ENCODE measurements around the gene MAP2. TPM values are rescaled to one million over a fixed set of nuclear protein-coding genes. Genes with fewer than 3 reads are reported as not detected.
A peak's percentile ranks its signal among the peaks of the same experiment; 100 is the strongest.

The MAP2 gene
- total and polyA plus RNA-seq, 12 donors = 3.5 to 15.5 (median 5.5) TPM

DNA sequence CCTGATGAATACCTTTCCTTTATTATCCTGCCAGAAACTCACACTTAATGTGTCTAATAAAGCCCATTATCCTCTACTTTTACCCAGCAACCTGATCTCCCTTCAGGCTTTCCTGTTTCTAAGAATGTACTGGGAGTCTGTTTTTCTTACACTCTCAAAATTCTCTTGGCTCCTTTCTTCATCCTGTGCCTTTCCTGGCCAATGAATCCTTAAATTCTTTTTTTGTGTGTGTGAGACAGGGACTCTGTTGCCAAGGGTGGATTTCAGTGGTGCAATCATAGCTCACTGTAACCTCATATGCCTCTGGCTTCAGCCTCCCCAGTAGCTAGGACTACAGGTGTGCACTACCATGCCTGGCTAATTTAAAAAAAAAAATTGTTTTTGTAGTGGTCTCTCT is 72.7 kb downstream of the MAP2 start:
- H3K27ac ChIP-seq = peak overlapping the region; percentile 65 to 93 (median 82)
- H3K27me3 ChIP-seq = no peaks in the 10 kb centered on the region
- ATAC-seq = peak; percentile 39 to 76 (median 64)
- H3K4me1 ChIP-seq = peaks cover 3 to 35% (median 15%) of the 10 kb centered on the region in 9 donors
- no peak for TF ChIP-seq CTCF (IDR thresholded peaks at IDR 0.05)
- peak in 1 of 2 donors; percentile 17 for DNase-seq
- H3K9me3 ChIP-seq = peaks cover 0 to 59% (median 21%) of the 10 kb centered on the region in 11 donors
- intact Hi-C loops (cut with DNase I) = loop anchor here in 5 of 10 donors (5.0 to 10.0 kb wide), 4 partner anchors 52 to 74 kb away; partner anchors contain the start of gene MAP2 (in 4 of the 5)
- no peaks in the 10 kb centered on the region for H3K36me3 ChIP-seq
- peak overlapping the region in 2 of 10 donors; percentile 3 to 20 for H3K4me3 ChIP-seq

- H3K9me3 ChIP-seq = peaks cover 0 to 45% (median 17%) of the 10 kb centered on the region in 11 donors
- peaks cover 3 to 27% (median 15%) of the 10 kb centered on the region in 9 donors for H3K4me1 ChIP-seq
- ATAC-seq (no peak), DNase-seq (no peak)
- intact Hi-C loops (cut with DNase I) = loop anchor here in 5 of 10 donors (5.0 to 10.0 kb wide), 4 partner anchors 54 to 76 kb away; partner anchors contain the start of gene MAP2 (in 4 of the 5)
- H3K27ac ChIP-seq = no peak overlapping the region
- no peaks in the 10 kb centered on the region for H3K27me3 ChIP-seq
- H3K36me3 ChIP-seq = no peaks in the 10 kb centered on the region
- no peak overlapping the region for H3K4me3 ChIP-seq
- no peak for TF ChIP-seq CTCF (IDR thresholded peaks at IDR 0.05)
- 90 to 100% methylated on average over 1 of the region's 1 CpG for WGBS, 2 donors
These were observed 74.8 kb downstream of the MAP2 start for GRCh38 chr2:209498614-209499013.

DNA sequence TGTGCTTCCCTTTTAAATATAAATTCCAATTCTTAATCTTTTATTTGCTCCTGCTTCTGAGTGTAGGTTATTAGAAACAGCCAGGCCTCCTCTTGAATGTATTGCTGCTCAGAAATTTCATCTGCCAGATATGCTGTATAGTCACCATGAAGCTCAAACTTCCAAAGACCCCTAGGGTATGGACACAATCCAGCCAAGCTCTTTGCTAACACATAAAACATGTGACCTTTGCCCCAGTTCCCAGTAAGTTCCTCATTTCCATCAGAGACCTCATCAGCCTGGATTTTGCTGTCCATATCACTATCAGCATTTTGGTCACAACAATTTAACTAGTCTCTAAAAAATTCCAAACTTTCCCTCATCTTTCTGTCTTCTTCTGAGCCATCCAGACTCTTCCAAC is 75.2 kb downstream of the MAP2 start:
- no peak for DNase-seq
- TF ChIP-seq CTCF (IDR thresholded peaks at IDR 0.05) = no peak
- peaks cover 3 to 27% (median 15%) of the 10 kb centered on the region in 9 donors for H3K4me1 ChIP-seq
- peaks cover 0 to 40% (median 17%) of the 10 kb centered on the region in 11 donors for H3K9me3 ChIP-seq
- ATAC-seq = no peak
- intact Hi-C loops (cut with DNase I) = loop anchor here in 5 of 10 donors (5.0 to 10.0 kb wide), 4 partner anchors 54 to 77 kb away; partner anchors contain the start of gene MAP2 (in 4 of the 5)
- no peak overlapping the region for H3K27ac ChIP-seq
- no peaks in the 10 kb centered on the region for H3K27me3 ChIP-seq
- H3K36me3 ChIP-seq = no peaks in the 10 kb centered on the region
- H3K4me3 ChIP-seq = no peak overlapping the region

DNA sequence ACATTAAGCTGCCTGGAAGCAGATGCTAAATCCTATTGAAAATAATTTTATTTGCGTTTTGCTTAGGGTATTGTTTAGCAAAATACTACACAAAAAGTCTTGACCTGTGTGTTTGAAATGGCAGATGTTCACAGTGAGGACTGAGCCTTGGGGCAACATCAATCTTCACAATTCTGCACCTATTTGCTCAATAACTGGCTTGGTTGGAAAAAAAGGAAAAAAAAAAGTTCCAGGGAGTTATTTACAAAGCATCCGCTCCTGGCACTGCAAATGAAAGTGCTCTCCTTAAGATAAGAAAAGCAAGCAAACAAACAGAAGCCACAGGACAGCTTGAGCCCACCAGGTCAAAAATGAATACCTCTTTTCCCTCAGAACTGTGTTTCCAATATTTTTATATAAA is 77.7 kb downstream of the MAP2 start:
- ATAC-seq (no peak), DNase-seq (no peak)

More for the DNA sequence above, 77.7 kb downstream of the MAP2 start:
- no peak overlapping the region for H3K4me3 ChIP-seq
- no peaks in the 10 kb centered on the region for H3K27me3 ChIP-seq
- 70 to 82% methylated on average over 2 of the region's 2 CpGs for WGBS, 2 donors
- intact Hi-C loops (cut with DNase I) = no loop called here
- H3K36me3 ChIP-seq = no peaks in the 10 kb centered on the region
- no peak for TF ChIP-seq CTCF (IDR thresholded peaks at IDR 0.05)
- no peak overlapping the region for H3K27ac ChIP-seq
- peaks cover 0 to 27% (median 17%) of the 10 kb centered on the region in 11 donors for H3K9me3 ChIP-seq
- H3K4me1 ChIP-seq = peaks cover 0 to 13% (median 4%) of the 10 kb centered on the region in 9 donors
